ENCODE measurements around the gene SLC9A4.

SLC9A4 gene

GRCh38 chr2:102504833-102505232, 31.8 kb downstream of the SLC9A4 start:
- no peak for DNase-seq

- no peak for DNase-seq
Observed at GRCh38 chr2:102505290-102505689, 32.3 kb downstream of the SLC9A4 start.

- no peak for DNase-seq
Observed at GRCh38 chr2:102506743-102507142, 33.7 kb downstream of the SLC9A4 start.

- DNase-seq, result no peak
Observed at GRCh38 chr2:102508863-102509262, 35.8 kb downstream of the SLC9A4 start.

- DNase-seq, result no peak
Observed at GRCh38 chr2:102509749-102510148, 36.7 kb downstream of the SLC9A4 start.

GRCh38 chr2:102510791-102511575, 38.0 kb downstream of the SLC9A4 start:
- no peak for DNase-seq

- DNase-seq, result no peak
Observed at GRCh38 chr2:102512161-102512560, 39.1 kb downstream of the SLC9A4 start.

GRCh38 chr2:102513355-102513939, 40.4 kb downstream of the SLC9A4 start:
- no peak for DNase-seq

GRCh38 chr2:102514061-102514785, 41.2 kb downstream of the SLC9A4 start:
- no peak for DNase-seq

GRCh38 chr2:102515851-102516250, 42.8 kb downstream of the SLC9A4 start:
- no peak for DNase-seq

GRCh38 chr2:102518170-102518569, 45.1 kb downstream of the SLC9A4 start:
- DNase-seq, result no peak

- DNase-seq, result peak; percentile 6
Observed at GRCh38 chr2:102520009-102520408, 47.0 kb downstream of the SLC9A4 start.

GRCh38 chr2:102520801-102521200, 47.8 kb downstream of the SLC9A4 start:
- DNase-seq, result no peak

- DNase-seq, result no peak
Observed at GRCh38 chr2:102522162-102522561, 49.1 kb downstream of the SLC9A4 start.

- DNase-seq, result no peak
Observed at GRCh38 chr2:102522890-102523289, 49.9 kb downstream of the SLC9A4 start.

- no peak for DNase-seq
Observed at GRCh38 chr2:102523651-102524050, 50.6 kb downstream of the SLC9A4 start.

- DNase-seq, result no peak
Observed at GRCh38 chr2:102527086-102527485, 54.1 kb downstream of the SLC9A4 start.

- no peak for DNase-seq
Observed at GRCh38 chr2:102538491-102538890, 65.5 kb downstream of the SLC9A4 start.

GRCh38 chr2:102540882-102541281, 67.9 kb downstream of the SLC9A4 start:
- DNase-seq, result no peak

GRCh38 chr2:102544182-102544581, 71.2 kb downstream of the SLC9A4 start:
- DNase-seq, result no peak

GRCh38 chr2:102547462-102547861, 74.4 kb downstream of the SLC9A4 start:
- no peak for DNase-seq

GRCh38 chr2:102549027-102549426, 76.0 kb downstream of the SLC9A4 start:
- no peak for DNase-seq

GRCh38 chr2:102550151-102550550, 77.1 kb downstream of the SLC9A4 start:
- DNase-seq, result no peak
